ENCODE data around the gene TMEM207.
A peak's percentile ranks its signal among the peaks of the same experiment; 100 is the strongest.

The TMEM207 gene

DNA sequence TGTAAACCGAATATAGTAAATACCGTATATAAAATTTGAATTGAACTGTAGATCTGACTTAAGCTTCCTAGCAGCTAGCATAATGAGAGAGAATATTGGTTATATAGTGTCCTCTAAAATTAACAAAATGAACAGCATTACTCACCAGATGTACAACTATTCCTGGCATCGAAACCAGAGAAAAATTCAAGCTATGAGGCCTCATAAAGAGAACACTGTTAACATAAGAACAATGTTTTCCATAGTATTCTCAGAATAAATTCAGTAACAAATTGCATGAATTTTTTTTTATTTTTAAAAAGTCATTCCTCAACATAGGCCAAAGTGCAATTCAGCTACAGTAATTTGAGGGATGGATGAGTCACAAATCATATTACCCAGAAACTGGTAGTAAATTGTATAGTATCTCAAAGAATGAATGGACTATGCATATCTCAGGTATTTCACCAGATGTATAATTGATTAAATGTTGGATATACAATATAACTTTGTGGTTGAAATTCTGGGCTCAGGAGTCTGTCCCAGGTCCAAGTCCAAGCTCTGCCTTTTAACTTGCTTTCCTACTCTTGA lies 5.0 kb downstream of the TMEM207 start:
- no peak for DNase-seq (ENCODE audit: low read depth, low spot score)

DNA sequence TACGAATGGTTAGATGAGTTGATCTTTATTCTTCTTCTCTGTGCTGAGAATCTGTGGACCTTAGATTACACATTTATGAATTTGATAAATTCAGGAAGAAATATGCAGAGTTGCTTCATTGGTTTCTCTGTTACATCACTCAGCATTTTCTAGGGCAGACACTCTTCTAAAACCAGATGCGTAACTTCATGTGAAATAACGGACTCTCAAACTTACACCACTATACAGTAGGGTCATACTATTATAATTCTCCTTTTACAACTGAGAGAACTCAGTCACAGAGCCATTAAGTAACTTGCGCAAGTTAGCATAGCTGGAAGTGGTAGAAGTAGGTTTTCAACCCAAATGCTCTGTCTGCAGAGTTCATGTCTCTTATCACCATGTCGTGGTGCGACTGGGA lies 5.7 kb downstream of the TMEM207 start:
- DNase-seq (ENCODE audit: low read depth, low spot score): no peak

DNA sequence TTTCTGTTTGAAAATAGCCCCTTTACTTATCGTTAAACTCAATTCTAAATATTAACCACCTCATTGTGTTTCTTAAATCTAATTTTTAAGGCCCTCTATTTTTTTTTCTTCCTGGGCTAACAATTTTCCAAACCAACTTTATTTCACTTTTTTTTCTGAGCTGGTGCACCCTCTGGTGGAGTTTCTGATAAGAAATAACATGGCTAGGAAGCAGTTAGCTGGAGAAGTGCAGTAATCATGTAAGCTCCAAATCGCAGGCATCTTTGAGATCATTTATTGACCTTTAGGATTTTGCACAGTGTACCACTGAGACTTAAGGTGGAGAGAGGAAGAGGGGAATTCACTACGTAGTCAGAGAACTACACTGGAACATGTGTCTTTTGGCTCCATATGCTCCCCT lies 6.4 kb downstream of the TMEM207 start:
- no peak for DNase-seq (ENCODE audit: low read depth, low spot score)

DNA sequence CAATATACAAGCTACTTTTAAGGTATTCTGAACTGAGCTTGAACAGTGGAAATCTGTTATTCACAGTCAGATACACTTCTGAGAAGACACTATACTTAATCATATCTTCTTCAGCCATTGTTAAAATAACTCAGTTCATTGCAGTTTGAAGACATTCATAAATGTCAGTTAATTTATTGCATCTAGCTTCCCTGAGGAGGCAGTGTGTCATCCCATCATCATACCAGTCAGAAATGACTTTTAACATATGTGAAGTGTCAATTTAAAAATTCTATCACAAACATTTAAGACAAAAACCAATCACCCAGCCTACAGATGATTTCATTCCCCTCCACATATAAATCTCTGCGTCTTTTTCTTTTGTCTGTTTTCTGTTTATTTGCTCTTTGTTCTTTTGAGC lies 7.5 kb downstream of the TMEM207 start:
- no peak for DNase-seq (ENCODE audit: low read depth, low spot score)

DNA sequence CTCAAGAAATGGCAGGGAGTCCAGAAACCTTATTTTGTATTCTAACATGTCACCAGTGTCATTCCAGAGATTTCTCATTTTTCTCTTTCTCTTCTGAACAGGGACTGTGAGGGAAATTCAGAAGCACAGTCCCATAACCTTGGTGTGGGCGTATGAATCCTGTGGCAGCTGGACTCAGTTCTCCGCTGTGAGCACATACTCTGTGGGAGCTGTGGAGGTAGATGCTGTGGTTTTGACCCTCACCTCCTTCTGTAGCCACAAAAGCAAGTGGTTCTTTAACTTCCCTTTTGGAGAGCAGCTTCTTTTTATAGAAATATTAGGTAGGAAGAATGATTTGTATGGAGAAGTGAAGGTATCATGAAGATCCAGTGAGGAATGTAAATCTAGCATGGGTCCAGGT lies 13.4 kb downstream of the TMEM207 start:
- DNase-seq (ENCODE audit: low read depth, low spot score): no peak

DNA sequence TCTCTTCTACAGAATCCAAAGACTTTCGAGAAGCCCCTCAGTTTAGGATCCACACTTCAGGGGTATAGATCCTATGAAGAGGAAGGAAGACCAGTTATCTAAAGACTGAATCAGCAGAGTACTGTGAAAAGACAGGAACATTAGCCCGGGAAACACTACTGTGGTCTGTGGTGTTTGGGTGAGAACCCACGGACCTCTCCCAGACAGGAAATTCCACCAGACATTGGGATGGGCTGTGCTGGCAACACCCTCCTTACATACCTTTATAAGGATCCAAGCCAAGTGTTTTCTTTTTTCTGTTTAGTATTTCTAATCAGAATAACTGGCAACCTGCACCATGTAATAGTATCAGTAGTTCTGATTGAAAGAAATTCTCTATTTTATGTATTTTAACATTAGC lies 14.1 kb downstream of the TMEM207 start:
- no peak for DNase-seq (ENCODE audit: low read depth, low spot score)

DNA sequence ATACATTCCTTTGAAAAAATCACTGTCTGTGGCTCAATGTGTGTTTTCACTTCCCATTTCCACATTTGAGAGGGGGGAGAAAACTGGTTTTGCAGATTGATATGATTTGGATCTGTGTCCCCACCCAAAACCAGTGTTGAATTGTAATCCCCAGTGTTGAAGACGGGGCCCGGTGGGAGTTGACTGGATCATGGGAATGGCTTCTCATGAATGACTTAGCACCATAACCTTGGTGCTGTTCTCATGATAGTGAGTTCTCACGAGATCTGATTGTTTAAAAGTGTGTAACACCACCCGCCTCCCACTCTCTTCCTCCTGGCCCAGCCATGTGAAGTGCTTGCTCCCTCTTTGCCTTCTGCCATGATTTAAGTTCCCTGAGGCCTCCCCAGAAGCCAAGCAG lies 16.1 kb downstream of the TMEM207 start:
- DNase-seq (ENCODE audit: low read depth, low spot score): no peak

DNA sequence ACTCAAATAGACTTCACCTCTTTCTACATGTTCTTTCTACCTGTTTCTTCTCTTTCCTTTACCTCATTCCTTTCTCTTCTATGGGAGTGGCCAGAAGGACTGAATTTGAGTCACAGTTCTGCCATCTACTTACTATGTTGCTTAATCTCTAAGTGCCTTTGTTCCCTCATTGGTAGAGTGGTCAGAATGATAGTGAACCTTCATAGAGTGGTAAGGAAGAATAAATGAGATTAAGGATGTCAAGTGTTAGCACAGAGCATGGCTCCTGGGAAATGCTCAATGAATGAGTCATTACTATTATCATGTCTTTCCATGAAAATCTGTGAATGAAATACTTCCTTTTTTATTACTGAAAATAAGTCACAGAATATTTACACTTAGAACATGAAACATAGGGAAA lies 17.5 kb downstream of the TMEM207 start:
- no peak for DNase-seq (ENCODE audit: low read depth, low spot score)

DNA sequence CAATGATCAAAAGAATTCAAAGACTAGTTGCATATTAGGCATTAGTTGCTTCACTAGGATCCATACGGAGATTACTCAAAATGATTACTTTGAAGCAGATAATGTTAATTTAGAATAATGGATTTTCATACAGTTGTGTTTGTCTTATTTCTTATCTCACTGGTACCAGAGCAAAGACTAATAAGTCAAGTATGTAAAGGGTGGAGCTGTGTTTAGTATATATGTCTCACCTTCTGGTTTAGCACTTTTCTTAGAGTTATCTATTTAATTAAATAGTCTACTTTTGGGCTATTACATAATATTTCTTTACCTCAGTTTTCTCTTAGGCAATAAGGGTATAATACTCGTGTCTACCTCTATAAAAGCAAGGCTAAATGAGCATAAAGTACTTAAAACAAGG lies 18.8 kb downstream of the TMEM207 start:
- no peak for DNase-seq (ENCODE audit: low read depth, low spot score)

DNA sequence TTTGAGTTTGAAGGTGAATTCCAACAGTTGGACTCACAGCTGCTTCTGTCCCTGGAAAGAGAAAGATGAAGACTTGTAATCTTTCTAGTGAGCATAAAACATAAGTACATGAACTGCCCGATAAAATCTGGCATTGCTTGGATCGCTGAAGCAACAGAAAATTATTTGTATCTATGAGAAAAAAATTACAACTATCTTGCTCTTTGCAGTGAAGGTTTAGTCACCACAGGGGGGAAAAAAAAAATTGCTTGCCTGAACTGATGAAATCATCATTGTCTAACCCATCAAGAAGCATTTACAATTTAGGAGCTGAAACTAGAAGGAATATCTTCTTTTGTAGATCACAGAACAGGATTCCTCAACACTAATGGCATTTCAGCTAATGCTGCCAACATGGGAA lies 20.0 kb downstream of the TMEM207 start:
- no peak for DNase-seq (ENCODE audit: low read depth, low spot score)

DNA sequence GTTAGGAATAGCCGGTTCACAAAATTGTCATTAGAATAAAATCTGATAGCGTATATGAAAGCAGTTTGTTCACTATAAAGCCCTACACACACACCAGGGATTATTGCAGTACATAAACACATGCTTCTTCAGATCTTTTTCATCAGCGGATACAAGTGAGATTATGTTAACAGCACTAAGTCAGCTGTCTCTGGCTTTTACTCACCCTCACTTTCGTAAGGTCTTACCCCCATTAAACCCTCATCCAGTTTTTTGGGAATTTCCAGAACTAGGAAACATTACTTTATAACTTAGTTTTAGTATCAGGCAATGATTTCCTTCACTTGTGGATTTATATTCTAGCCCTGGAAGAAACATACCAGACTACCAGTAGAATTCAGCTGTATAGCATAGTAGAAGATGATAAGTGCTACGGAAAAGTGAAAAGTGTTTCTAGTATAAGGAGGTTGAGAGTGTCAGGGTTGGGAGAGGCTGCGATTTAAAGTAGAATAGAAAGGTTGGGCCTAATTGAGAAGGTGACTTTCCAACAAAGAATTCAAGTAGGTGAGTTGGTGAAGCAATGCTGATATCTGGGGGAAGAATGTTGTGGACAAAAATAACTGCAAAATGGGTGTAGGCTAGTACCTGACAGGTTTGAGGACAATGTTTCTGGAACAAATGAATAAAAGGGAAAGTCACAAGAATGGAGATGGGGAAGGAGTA lies 22.7 kb downstream of the TMEM207 start:
- DNase-seq (ENCODE audit: low read depth, low spot score): no peak

DNA sequence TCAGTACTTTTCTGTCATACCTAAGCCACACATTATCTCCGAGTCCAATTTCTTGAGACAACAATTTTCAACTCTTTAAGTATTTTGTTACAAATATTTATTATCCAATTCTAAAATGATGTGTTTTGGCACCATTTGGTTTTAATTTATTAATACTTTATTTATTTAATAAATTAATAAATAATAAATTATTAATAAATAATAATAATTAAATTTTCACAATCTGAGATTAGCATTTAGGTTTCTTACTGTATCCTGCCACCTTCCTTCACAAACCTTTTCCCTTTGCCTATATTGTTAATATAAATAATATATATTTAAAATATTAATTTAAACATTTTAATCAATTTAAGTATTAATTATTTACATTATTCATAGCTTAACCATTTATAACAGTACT lies 23.9 kb downstream of the TMEM207 start:
- DNase-seq (ENCODE audit: low read depth, low spot score): no peak

DNA sequence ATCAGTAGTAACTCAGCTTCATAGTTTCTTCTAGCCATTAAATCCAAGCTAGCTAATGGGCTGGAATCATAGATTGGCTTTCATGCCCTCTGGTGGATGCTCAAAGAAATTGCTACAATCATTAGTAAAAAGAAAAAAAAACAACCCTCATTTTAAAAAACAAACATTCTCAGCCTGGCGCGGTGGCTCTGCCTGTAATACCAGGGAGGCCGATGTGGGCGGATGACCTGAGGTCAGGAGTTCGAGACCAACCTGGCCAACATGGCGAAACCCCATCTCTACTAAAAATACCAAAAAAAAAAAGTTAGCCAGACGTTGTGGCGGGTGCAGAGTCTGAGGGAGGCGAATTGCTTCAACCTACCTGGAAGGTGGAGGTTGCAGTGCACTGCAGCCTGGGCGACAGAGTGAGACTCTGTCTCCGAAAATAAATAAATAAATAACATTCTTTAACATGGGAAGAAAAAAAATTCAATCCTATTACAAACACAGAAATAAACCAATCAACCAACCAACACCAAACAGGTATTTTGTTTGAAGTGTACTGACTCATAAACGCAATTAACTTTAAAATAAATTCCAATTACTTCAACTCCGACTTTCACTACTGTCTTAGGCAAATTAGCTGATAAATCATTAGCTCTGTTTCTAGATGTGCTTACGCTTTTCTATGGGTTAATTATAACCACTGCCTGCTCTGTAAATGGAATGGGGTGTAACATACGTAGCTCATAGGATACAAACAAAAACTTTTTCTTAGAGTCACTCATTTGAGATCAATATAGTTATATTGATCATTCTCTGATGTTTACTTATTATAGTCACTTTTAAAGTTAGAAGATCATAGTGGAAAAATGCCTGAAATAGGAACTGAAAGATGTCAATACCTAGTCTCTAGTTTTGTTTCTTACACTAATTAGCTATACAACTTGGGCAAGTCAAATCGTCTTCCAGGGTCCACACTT lies 24.9 kb downstream of the TMEM207 start:
- peak; percentile 40 for DNase-seq (ENCODE audit: low read depth, low spot score)

DNA sequence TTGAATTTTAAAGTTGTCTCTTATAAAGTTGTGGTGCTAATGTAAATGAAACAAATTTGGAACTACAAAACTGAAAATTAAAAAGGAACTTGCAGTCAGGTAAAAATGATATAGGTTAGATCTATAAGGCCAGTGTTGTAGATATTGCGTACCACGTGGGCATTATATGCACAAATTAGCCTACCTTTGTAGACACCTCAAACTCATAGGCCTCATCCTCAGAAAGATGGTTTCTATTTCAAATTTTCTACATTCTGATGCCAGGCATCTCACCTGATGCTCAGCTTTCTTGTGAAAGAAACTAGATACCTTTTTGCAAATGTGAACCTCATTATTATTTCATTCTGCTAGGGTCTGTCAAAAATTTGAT lies 25.6 kb downstream of the TMEM207 start:
- DNase-seq (ENCODE audit: low read depth, low spot score): no peak

DNA sequence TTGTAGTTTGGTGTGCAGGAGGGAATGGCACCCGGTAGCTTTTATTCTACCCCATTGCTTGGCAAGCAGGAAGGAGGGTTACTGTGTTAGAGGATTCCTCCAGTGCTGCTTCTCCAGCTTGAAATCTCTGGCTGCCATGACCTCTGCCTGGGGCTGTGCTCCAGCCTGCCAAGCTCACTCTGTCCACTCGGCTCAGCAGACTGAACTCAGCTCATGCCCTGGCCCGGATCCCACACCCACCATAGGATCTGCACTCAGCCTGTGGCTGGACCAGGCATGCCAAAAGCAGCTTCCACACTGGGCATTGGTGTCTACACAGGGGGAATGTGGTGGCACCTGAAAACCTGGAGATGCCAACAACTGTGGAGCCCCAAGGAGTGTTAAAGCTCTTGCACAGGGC lies 35.4 kb downstream of the TMEM207 start:
- DNase-seq (ENCODE audit: low read depth, low spot score): no peak

DNA sequence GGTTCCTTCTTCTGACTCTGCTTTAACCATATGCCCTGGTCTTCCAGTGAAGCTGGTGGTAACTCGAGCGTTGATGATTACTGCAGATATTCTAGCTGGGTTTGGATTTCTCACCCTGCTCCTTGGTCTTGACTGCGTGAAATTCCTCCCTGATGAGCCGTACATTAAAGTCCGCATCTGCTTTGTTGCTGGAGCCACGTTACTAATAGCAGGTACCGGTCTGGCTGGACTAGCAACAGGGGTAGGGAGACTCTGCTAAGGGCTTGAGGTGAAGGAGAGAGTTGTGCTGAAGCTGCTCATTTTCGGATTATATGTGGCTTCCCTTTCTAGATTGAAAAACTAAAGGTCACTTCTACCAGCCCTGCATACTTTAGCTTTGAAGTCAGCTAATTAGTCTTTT lies 45.0 kb downstream of the TMEM207 start:
- DNase-seq (ENCODE audit: low read depth, low spot score): no peak

DNA sequence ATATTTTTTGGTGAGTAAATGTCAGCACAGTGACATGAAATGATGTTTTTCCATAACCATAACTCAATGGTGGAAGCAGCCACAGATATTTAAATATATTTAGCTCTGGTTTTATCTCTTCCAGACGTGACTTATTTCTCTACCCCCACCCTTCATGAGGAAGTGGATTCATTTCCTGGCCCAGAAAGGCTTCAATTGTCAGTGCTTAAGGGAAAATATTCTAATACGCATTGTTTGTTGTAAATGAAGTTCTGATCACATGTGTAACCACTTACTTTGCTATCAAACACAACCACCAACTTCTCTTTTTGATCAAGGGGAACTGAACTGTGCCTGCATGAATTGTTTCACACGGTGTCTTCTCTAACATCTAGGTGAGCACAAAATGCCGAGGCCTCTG lies 47.7 kb downstream of the TMEM207 start:
- DNase-seq (ENCODE audit: low read depth, low spot score): no peak

DNA sequence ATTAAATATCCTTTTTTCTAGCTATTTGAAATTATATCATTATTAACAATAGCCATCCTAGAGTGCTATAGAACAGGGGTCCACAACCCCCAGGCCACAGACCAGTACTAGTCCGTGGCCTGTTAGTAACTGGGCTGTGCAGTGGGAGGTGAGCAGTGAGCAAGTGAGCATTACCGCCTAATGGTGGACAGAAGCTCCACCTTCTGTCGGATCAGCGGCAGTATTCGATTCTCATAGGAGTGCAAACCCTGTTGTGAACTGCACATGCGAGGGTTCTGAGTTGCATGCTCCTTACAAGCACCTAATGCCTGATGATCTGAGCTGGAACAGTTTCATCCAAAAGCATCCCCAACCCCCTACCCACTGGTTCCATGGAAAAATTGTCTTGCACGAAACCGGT lies 50.0 kb downstream of the TMEM207 start:
- DNase-seq (ENCODE audit: low read depth, low spot score): no peak

DNA sequence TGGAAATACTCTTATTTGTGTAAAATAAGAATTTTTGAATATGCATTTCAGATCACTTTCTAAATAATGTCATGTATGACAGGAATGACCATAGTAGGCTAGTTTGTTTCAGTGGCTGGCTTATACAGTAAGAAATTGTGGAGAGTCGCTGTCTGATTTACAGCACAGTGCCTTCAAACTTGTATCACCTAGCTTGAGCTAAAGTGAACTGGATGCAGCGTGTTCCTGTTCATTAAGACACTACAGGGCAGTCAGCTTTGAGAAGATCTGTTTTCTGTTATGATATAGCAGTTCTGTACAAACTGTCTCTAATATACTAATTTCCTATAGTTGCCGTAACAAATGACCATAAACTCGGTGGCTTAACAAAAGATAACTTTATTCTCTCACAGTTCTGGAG lies 51.8 kb downstream of the TMEM207 start:
- no peak for DNase-seq (ENCODE audit: low read depth, low spot score)

DNA sequence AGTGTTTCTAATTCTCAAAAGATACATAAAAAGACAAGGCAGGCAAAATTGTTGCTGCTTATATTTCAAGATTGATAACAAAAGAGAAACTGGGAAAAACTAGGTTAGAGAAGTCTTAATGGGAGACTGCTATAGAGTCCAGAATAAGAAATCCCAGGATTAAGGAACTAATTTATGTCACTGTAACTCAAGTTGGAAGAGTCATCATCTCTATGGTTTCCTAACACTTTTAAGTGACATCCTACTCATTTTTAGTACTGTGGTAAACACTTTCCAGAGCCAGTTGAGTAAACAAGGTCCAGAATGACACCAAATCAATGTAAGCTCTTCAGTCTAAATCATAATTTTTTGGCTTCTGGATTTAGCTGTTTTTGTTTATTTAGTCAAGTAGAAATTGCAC lies 53.7 kb downstream of the TMEM207 start:
- no peak for DNase-seq (ENCODE audit: low read depth, low spot score)

DNA sequence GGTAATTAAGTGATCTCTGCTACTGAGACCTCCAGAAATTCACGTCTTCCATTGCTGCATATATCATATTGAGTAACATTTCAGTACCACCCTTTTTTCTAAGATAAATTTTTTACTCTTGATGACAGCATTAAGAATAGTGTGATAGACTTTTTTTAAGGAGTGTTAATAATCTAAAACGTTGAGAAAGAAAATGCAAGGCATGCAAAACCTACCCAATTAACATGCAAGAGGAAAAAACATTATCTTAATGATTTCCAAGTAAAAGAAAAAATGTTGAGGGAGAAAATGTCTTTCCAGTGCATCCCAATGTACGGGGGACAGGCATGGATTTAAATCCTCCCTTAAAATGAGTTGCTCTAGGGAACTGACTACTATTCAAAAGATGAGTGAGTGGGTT lies 61.0 kb downstream of the TMEM207 start:
- no peak for DNase-seq (ENCODE audit: low read depth, low spot score)

DNA sequence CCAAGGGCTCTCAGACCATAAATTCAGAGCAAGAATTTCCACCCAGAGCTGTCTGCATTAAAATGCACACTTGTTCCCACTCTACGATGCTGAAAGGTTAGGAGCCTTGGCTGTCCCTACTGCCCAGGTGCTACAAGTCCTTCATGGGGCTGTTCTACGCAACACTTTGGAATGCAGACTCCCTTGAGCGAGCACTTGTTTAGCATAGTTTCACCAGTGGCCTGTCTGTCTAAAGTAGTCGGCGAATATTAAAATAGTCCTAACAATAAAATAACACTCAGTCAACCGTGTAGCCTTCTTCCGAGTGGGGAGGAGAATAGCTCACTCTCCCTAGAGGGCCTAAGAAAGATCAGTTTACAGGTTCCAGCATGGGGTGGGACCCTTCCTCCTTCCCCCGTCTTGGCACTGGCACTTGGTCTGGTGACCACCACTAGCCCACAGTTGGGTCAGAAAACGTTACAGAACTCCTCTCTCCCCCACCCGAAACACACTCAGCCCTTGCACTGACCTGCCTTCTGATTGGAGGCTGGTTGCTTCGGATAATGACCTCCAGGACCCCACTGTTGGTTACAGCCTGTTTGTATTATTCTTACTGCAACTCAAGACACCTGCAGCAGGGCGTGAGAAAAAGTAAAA lies 62.0 kb downstream of the TMEM207 start, which contains the start of gene CLDN16:
Gene CLDN16, plus strand, starts transcription at position 586 of the 636 bp plus-strand sequence. CDS start 167 bp downstream, outside the sequence.
- DNase-seq (ENCODE audit: low read depth, low spot score): no peak
